ENCODE data around the gene RAB33B. TPM values are rescaled to one million over a fixed set of nuclear protein-coding genes. Genes with fewer than 3 reads are reported as not detected.

The RAB33B gene
- total RNA-seq, 1 donor from 2014 or later = 11.1 TPM

- Histone ChIP-seq H3K4me3 (no peak overlapping the region), H3K27me3 (ENCODE audit: low read depth) (no peaks in the 10 kb centered on the region), H3K36me3 (no peaks in the 10 kb centered on the region), H3K27ac (no peak overlapping the region), H3K9me3 (no peaks in the 10 kb centered on the region), H3K4me1 (no peaks in the 10 kb centered on the region)
- no peak for DNase-seq
- intact Hi-C loops (cut with DNase I) = no loop called here
- no peak for TF ChIP-seq CTCF (IDR thresholded peaks at IDR 0.05)
- ATAC-seq = no peak
These were observed 35.7 kb downstream of the RAB33B start for GRCh38 chr4:139489638-139490037.

GRCh38 chr4:139492429-139492828 lies 38.5 kb downstream of the RAB33B start:
- H3K36me3 ChIP-seq = no peaks in the 10 kb centered on the region
- DNase-seq = no peak
- no peak overlapping the region for H3K4me3 ChIP-seq
- H3K4me1 ChIP-seq = no peaks in the 10 kb centered on the region
- ATAC-seq = no peak
- no peak overlapping the region for H3K27ac ChIP-seq
- no peak for TF ChIP-seq CTCF (IDR thresholded peaks at IDR 0.05)
- H3K27me3 ChIP-seq (ENCODE audit: low read depth) = no peaks in the 10 kb centered on the region
- intact Hi-C loops (cut with DNase I) = no loop called here
- H3K9me3 ChIP-seq = no peaks in the 10 kb centered on the region

GRCh38 chr4:139493176-139493575 lies 39.3 kb downstream of the RAB33B start:
- intact Hi-C loops (cut with DNase I) = no loop called here
- no peak overlapping the region for H3K27ac ChIP-seq
- ATAC-seq (no peak), DNase-seq (no peak)
- H3K4me1 ChIP-seq = no peaks in the 10 kb centered on the region
- no peak for TF ChIP-seq CTCF (IDR thresholded peaks at IDR 0.05)
- no peaks in the 10 kb centered on the region for H3K36me3 ChIP-seq
- no peak overlapping the region for H3K4me3 ChIP-seq
- H3K27me3 ChIP-seq (ENCODE audit: low read depth) = no peaks in the 10 kb centered on the region
- H3K9me3 ChIP-seq = no peaks in the 10 kb centered on the region

GRCh38 chr4:139499186-139499585 lies 45.3 kb downstream of the RAB33B start:
- DNase-seq (no peak), ATAC-seq (no peak)
- Histone ChIP-seq H3K4me3 (no peak overlapping the region), H3K27me3 (ENCODE audit: low read depth) (no peaks in the 10 kb centered on the region), H3K4me1 (no peaks in the 10 kb centered on the region), H3K36me3 (no peaks in the 10 kb centered on the region), H3K9me3 (no peaks in the 10 kb centered on the region), H3K27ac (no peak overlapping the region)
- TF ChIP-seq CTCF (IDR thresholded peaks at IDR 0.05) = no peak
- intact Hi-C loops (cut with DNase I) = no loop called here

- no peak for ATAC-seq
- no peak for DNase-seq
- Histone ChIP-seq H3K4me3 (no peak overlapping the region), H3K9me3 (no peaks in the 10 kb centered on the region), H3K36me3 (no peaks in the 10 kb centered on the region), H3K4me1 (no peaks in the 10 kb centered on the region), H3K27me3 (ENCODE audit: low read depth) (no peaks in the 10 kb centered on the region), H3K27ac (no peak overlapping the region)
- intact Hi-C loops (cut with DNase I) = no loop called here
- no peak for TF ChIP-seq CTCF (IDR thresholded peaks at IDR 0.05)
These were observed 47.2 kb downstream of the RAB33B start for GRCh38 chr4:139501117-139501516.

- Histone ChIP-seq H3K9me3 (no peaks in the 10 kb centered on the region), H3K27ac (no peak overlapping the region), H3K36me3 (peaks cover 1% of the 10 kb centered on the region), H3K4me1 (no peaks in the 10 kb centered on the region), H3K4me3 (no peak overlapping the region), H3K27me3 (ENCODE audit: low read depth) (no peaks in the 10 kb centered on the region)
- ATAC-seq (no peak), DNase-seq (no peak)
- intact Hi-C loops (cut with DNase I) = no loop called here
- TF ChIP-seq CTCF (IDR thresholded peaks at IDR 0.05) = no peak
These were observed 47.6 kb downstream of the RAB33B start for GRCh38 chr4:139501527-139501926.

Measured in lower lobe of right lung (tissue), 2 donors.